Measurements from ENCODE around the gene CDC40.

DNA sequence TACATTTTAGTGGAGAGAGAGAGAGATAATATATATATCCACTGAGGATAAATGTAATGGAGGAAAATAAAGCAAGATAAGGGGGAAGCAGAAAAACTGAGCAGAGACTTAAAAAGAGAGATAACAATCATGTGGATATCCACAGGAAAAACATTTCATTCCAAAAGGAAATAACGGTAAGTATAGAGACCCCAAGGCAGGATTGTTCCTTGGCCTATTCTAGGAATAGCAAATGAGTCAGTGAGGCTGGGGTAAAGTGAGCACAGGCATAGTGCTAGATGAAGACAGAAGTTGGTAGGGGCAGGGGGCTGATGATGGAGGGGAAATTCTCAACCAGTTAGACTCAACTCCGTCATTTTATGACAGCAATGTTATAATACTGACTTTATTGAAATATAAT lies 11.2 kb downstream of the CDC40 start:
- TF ChIP-seq POLR2A (IDR thresholded peaks at IDR 0.05): no peak
- TF ChIP-seq, protein P1, sequence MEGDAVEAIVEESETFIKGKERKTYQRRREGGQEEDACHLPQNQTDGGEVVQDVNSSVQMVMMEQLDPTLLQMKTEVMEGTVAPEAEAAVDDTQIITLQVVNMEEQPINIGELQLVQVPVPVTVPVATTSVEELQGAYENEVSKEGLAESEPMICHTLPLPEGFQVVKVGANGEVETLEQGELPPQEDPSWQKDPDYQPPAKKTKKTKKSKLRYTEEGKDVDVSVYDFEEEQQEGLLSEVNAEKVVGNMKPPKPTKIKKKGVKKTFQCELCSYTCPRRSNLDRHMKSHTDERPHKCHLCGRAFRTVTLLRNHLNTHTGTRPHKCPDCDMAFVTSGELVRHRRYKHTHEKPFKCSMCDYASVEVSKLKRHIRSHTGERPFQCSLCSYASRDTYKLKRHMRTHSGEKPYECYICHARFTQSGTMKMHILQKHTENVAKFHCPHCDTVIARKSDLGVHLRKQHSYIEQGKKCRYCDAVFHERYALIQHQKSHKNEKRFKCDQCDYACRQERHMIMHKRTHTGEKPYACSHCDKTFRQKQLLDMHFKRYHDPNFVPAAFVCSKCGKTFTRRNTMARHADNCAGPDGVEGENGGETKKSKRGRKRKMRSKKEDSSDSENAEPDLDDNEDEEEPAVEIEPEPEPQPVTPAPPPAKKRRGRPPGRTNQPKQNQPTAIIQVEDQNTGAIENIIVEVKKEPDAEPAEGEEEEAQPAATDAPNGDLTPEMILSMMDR (IDR thresholded peaks at IDR 0.05): no peak

Measured in heart left ventricle (tissue), 13 donors.